NCI-H128 (cell line): ENCODE data around the gene RPP21.

ENCODE experiments used
- DNase-seq: peaks from one replicate; lab custom pipeline; 2025; ENCODE audit not compliant: unreplicated experiment; lab: John Stamatoyannopoulos, UW

The RPP21 gene

DNA sequence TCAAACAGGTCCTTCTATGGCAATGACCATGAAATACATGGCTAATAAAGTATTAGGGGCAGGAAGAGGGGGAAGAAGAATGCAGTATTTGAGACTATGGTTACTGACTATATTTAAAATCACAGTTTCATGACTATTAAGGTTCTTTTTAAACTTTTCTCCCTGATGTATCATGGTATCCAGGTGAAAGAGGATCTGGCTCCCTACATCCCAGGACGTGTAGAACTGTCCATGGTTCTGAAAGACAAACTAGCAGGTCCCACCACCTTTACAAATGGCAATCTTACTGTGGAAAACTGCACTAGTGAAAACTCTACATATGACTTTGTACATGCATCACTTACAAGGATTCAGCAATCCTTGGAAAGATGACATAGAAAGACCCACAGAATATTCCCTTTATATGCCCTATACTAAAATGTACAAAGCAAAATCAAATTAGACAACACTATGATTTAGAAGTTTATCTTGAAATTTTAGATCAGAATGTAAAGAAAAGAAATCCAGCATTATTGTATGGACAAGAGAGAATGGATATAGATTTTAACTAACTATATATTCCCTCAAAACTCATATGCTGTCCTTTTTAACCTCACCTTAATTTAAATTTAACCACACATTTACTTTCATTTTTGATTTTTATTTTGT is 33.5 kb downstream of the RPP21 start:
- DNase-seq = no peak

DNA sequence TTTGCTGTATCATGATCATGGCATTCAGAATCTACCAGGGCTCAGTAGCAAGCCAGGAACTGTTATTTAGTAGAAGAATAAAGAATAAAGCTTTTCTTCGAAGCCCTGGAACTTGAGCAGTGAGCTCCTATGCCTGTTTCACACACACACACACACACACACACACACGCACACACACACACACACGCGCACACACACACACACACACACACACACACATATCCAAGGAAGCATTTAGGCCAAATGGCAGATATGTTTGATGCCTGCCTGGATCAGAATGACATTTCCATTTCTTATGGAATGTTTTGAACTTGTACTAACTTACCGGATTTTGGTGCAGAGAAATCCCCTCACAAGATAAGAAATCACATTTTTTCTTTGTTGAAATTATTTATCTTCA is 35.5 kb downstream of the RPP21 start:
- DNase-seq = no peak

DNA sequence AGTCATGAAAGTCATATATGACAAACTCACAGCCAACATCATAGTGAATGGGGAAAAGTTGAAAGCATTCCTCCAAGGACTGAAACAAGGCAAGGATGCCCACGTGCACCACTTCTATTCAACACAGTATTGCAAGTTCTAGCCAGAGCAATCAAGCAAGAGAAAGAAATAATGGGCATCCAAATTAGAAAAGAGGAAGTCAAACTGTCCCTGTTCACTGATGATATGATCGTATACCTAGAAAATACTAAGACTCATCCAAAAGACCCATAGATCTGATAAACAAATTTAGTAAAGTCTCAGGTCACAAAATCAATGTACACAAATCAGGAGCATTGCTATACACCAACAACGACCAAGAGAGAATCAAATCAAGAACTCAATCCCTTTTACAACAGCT is 41.2 kb downstream of the RPP21 start:
- DNase-seq = no peak

DNA sequence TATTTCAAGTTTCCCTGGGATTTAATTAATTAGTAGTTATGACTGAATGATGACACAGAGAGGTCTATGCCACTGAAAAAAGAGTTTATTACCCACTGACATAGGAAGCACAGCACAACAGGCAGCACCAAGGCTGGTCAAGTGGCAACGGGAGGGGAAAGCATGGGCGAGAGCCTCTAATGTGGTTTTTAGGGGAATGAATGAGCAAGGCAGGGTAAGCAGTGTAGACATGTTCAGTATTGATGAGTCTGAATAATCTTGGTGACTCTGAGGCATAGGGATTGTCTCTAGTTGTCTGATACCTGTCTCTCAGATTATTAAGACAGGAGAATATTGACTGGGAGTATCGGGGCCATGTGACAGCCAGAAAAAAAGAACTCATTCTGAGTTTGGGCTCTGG is 46.3 kb downstream of the RPP21 start:
- no peak for DNase-seq

DNA sequence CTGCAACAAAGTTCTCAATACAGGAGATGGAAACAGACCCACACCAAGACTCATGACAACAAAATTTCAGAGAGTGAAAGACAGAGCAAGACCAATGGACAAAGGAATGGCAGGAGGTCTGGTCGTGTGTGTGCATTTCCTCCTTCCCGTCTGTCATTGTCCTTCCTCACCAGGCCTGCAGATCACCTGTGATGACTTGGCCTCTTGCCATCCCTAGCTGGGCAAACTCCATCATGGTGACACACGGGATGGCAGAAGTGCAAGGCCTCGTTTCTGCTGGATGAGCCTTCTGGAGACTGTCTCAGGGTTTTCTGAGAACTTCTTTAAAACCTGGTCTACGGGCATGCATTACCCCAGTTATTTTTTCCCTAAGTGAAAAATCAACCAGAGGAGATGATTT is 49.2 kb downstream of the RPP21 start:
- no peak for DNase-seq
